ENCODE results near the gene NRCAM.

NRCAM gene

DNA sequence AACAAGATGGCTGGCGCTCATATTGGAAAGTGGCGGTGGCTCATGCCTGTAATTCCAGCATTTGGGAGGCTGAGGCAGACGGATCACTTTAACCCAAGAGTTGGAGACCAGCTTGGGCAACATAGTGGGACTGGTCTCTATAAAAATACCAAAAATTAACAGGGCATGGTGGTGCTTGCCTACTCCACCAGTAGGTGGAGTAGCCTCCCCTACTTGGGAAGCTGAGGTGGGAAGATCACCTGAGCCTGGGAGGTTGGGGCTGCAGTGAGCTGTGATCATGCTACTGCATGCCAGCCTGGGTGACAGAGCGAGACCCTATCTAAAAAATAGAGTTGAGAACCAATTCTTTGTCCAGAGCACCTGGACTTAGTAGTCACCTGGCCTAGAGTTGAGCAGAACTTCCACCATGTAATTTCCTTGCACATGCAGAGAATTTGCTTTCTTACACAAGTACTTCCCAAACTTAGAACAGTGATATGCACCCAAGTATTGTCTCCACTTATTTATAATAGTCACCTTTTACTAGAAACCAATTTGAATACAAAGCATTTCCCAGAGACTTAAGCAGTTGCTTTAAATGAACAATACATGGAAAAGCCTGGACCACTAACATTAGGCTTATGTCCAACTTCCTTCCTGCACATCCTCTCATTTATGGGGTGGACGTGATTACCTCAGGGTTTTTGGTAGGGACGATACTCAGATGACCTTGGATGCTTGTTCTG lies 342.0 kb downstream of the NRCAM start:
- DNase-seq = no peak

DNA sequence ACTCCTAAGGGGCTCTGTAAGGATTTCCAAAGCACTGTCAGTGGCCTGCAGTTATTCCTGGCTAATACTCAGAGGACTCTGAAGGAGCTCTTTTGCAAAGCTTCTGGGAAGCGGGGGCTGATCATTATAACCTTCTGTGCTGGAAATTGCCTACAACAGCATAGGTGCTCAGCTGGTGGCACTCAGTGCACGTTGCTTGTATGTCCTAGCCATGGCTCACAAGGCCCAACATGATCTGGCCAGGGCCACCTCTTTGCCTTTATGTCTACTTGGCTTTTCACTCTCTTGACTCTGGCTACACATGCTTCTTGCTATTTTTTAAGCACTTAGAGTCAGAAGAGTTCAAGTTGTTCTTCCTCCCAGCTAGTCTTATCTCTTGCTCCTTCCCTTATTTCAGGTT lies 343.6 kb downstream of the NRCAM start:
- DNase-seq = no peak

DNA sequence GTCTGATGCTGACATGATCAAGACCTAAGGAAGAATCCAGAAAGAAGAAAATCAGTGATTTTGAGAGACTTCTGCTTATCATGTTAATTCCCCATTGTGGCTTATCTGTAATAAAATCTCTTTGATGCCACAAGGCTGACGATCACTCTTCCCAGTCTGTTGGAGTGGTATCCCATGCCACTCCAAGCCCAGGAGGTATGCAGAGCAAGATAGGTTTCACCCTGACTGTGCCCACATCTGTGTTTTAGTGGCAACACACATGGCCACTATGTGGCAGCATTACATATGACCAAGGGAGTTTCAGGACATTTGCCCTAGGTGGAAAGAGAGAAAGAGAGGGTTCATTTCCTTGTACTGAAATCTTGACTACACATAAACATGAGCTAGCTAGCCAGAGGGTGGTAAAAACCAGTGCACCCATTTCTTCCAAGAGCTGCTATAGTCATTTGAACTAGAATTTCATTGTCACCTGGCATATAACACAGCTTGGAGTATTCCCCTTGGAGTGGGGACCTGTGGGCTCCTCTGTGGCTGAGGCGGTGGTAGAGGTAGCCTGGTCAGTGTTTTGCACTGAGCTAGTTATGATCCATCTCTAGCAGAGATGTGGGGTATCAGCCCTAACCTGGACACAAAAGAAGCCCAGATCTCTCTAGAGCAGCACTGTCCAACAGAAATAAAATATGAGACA lies 346.9 kb downstream of the NRCAM start:
- DNase-seq = no peak

DNA sequence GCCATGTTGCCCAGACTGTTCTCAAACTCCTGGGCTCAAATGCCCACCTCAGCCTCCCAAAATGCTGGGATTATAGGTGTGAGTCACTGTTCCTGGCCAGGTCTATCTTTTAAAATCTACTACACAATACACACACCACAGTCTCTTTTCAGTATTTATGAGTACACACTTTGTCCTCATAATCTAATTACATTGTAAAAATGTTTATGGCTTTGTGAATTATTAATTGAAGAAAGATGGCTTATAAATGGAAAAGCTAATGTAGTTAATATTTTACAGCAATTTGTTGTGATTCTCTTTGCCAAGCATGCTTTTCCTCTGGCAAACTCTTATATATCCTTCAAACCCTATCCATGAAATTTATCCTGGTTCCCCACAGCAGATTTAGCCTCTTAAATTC lies 348.1 kb downstream of the NRCAM start:
- DNase-seq = no peak

DNA sequence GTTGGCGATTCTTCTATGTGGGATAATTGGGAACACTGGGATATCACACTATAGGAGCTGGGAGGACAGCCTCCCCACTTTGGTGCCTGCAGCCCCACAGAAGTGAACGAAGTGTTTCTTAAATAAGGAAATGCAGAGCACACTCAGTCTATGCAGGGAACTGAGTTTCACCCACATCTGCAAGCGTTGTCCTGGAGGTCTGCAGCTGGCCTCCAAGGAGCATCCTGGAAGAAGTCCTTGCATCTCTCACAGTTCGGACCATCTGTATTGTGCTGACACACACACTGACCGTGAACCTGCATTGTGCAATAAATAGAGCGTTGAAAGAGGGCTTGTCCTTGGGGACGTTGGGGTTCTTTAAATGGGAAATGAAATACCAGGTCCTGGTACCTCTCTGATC lies 351.9 kb downstream of the NRCAM start:
- no peak for DNase-seq

DNA sequence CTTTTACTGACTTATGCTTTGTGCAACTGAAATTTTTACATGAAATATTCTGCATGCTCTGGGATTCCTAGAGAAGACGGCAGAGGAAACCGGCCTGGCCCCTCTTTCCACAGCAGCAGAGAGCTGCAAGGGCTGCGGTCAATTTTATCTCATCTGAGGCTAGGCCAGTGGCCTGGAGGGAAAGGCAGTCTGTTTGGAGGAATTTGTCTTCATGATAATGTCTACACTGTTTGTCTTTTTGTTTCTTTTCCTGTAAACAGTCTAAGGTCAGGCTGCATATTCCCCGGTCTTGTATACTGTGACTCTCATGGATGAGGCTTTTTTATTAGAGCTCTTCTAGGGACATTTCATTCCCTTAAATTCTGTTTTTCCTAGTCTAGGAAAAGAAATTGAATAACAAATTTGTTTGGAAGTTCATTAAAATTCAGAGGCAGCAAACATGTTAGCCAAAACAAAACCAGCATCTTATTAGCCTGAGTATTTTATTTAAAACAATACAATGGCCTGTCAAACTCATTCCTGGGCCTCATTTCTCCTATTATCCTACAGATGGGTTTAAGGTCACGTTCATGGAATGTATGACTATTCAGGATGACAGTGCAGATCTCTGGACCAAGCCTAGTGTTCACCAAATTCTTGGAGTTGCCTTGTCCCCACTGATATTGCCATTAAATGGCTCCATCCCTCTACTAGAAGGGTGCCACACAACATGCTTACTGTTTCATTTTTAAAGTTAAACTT lies 352.5 kb downstream of the NRCAM start:
- DNase-seq = no peak

DNA sequence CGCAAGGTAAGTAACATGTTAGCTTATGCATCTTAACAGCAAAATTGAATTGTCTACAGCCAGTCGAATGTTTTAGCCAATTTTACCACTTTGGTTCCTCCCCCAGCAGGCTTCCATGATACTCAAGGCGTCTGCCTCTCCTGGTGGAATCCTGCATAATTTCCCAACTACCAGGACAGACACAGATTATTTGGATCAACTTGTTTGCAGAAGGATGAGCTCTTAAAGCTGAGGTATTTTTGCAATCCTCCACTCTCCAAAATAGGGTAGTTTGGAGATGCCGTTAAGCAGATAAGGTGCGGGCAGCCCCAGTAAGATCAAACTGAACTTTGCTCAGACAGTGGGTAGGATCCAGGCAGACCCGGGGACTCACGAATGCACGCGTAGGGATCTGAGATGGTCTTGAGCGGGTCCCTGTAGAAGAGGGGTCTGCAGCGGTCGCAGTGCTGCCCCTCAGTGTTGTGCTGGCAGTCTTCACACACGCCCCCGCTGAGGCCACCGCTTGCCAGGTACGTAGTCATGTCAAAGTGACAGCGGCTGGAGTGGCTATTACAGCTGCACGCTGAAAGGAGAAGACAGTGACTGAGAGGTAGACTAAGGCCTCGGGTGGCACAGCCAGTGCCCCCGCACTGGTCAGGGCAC lies 353.4 kb downstream of the NRCAM start:
- no peak for DNase-seq

DNA sequence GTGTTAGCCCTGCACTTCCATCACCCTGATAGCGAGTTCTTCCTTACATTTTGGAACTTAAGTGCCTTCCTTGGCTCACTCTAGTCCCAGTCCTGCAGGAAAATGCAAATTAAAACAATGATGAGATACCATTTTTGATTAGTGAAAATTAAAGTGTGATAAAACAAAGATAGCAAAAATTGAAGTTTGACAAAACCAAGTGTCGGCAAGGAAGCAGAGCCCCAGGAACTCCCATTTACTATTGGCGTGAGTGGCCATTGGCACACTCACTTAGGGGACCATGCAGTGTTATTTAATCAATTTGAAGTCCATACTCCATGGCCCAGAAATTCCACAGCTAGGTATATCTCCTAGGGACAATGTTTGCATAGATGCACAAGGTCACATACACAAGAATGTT lies 354.5 kb downstream of the NRCAM start:
- DNase-seq = no peak

DNA sequence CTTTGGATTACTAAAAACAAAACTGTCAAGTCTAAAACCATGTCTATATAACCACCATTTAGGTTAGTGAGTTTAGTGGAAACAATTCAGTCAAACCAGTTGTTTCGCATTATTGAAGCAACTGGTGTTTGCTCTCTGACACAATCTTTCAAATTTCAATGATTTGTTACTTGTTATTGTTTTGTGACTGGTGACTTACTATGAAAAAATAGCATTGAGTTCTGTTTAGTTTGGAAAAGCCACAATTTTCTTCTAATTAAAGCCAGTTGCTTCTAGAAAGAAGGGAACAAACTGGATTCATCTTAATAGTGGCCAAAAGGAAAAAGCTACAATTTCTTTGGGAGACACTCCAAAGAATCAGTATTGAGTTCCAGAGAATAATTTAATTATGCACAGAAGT lies 356.5 kb downstream of the NRCAM start:
- DNase-seq = no peak

DNA sequence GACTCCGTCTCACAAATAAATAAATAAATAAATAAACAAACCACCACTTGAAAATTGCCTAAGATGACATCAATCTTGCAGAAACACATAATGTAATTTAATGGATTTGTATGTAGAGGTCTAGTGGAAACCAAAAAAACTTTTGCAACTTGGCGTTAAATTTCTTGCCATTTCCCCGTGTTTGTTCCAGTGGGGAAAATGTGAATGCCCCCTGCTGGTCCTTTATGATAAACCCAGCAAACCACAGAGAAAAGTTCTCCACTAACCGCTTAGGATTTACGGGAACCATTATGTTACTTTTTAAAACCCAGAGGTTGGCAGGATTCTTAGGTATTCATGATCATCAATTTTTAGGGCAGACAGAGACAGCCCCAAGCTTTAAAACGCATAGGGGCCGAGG lies 358.5 kb downstream of the NRCAM start:
- no peak for DNase-seq
